HG03575 (cell line): ENCODE data around the gene ASCL5.
A peak's percentile ranks its signal among the peaks of the same experiment; 100 is the strongest.

Experiments
- ATAC-seq: cut with Tn5 transposase; IDR thresholded peaks from one replicate; pipeline ENCODE4 v1.9.1; 2021; ENCODE audit not compliant: unreplicated experiment, insufficient number of reproducible peaks, low FRiP score; ENCODE audit errors: extremely low read depth

The ASCL5 gene

DNA sequence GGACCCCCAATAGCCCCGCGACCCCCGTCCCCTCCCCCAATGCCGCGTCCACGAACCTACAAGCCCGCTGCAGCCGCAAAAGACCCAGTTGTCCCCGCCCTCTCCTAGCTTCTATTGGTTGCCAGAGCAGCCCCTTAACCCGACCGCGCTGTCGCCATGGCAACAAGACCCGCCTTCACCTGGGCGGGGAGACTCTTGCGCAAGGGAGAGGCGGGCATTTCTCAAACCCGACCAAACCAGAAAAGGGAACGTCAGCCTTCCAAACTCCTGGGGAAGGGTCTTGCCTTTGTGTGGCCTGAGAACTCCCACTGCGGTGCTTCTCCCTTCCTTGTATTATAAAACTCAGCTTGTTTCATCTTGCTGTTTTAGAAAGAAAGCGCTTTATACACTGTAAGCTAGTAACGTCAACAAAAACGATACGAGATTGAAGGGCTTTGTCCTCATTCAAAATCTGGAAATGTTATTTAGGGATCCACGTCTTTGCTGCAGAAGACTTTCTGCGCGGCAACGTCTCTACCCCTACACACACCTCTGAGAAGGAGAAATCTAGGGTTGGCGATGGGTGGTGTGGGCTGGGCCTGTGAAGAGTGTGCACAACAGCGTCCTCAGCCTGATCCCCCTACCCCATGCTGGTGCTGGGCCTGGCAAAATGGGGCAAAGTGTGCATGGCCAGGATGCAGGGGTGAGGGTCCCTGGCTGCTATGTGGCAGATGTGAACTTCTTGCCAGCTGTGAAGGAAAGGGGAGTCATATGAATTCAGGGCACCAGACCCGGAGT, 27.6 kb upstream of the ASCL5 start, which contains the start of gene TMEM9:
TMEM9 (minus strand) TSS at position 86 of the 777 bp plus-strand sequence. CDS start 551 bp downstream, outside the sequence.
- peak; percentile 77 for ATAC-seq

DNA sequence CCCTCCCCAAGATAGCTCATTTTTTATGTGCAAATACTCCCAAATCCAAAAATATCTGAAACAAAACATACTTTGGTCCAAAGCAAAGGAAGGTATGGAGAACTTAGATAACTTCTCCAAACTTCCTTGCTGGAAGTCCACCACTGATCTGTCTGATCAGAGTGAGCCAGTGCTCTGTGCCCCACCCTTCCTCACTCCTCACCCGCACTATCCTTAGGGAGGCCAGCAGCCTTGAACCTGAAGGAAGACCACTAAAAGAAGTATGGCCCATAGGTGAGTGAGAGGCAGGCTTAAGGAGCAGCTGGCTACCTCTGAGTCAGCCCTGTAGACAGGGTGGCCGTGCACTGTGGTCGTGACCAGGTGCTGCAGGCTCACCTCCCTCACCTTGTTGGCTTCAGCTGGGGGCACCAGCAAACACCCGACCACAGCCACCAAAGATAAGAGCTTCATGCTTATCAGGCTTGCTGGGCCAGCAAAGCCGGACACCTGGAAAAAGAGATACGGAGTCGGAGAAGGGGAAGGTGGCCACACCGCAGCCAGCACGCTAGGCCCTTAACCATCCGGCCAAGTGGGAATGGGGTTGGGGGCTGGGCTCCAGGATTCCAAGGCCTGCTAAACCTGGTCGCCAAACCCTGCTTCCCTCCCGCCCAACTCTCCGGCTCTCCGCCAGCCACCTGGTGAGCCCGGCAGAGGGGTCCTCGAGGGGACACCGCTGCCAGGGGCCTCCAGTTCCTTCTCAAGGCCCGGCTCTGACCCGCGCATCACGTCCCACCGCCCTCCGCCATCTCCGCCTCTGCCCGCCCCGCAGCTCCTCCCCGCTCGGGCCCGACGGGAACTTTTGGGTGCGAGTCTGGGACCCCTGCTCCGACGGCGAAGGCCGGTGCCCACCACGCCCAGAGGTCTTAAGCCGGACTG, 26.7 kb upstream of the ASCL5 start:
- ATAC-seq: peak; percentile 16

DNA sequence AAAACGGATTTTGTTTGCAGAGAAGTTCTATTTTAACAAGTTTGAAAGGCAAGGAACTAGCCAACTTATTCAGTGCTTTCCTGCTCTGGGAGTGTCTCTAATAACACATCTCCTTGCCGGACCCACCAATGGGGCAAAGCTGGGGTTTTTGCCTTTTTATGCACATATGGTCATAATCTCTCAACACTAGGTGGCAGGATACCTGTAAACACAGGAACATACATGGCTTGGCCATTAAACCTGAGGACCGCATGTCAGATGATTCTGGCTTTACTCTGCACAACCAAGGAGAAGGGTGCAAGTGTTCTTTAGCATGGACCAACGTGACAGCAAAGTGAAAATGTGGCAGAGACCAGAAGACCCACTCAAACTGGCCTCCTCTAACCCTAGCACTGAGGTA, 22.4 kb upstream of the ASCL5 start:
- ATAC-seq: no peak

DNA sequence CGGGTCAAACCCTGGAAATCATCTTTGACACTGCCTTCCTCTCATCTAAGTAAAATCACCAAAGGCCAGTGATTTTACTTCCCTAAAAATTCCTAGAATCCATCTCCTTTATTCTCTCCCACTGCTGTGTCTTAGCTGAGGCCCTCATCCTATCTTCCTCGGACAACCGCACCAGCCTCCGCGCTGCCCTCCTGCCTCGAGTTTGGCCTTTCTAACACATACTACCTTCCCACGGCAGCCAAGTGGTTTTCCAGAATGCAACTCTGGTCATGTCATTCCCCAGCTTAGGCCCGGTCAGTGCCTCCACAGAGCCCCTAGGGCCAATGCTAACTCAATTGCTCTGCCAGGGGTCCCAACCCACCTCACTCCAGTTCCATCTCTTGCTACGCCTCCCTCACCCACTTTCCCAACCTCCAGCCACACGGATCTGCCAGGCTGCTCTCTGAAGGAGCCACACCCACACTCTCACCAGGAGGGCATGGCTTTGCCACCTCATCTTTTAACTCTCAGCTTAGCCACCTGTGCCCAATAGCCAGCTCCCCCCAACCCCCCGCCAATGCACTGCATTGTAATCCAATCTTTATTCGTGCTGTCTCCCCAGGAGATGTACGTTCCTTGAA, 20.5 kb upstream of the ASCL5 start:
- ATAC-seq: no peak

DNA sequence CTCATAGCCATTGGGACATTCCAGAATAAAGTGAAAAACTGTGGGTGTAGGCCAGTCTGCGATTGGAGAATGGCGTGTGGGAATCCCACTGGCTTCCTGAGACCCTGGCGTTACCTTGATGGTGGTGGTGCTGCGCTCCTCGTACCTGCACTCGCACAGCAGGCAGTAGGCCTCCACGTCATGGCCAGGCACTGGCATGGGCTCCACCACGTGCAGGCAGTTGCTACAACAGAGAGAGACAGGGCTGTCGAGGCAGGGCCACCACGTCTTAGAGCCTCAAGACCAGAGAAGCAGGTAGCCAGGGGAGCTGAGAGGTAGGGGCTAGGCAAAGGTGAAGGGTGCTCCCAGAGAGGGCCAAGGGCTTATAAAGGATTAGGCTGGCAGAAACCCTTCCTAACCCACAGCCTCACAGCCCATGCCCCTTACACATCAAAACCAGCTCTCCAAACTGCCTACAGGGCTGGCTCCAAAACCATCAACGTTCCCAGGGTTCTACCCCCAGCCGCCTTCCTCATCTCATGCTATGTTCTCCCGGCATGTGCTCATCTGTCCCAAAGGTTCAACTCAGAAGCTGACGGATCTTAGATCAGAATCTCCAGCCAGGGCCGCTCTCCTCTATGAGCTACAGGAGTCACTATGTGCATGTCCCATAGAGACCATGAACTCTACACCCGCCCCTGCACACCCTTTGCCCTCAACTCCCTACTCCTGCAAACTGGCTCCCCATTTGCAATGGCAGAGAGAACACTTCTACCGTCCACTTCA, 19.8 kb upstream of the ASCL5 start:
- no peak for ATAC-seq

DNA sequence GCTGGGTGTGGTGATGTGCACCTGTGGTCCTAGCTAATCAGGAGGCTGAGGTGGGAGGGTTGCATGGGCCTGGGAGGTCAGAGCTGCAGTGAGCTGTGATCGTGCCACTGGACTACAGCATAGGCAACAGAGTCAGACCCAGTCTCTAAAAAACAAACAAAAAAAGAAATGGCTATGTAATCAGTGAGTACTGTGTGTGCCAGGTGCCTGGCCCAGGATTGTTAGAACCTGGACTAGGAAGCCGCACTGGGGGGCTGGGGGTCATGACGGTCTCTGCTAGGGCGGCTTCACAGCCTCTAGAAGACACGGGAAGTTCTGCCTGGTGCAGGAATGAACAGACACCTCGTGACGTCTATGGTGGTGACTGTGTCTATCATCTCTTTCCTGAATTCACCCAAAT, 18.8 kb upstream of the ASCL5 start:
- ATAC-seq: no peak

DNA sequence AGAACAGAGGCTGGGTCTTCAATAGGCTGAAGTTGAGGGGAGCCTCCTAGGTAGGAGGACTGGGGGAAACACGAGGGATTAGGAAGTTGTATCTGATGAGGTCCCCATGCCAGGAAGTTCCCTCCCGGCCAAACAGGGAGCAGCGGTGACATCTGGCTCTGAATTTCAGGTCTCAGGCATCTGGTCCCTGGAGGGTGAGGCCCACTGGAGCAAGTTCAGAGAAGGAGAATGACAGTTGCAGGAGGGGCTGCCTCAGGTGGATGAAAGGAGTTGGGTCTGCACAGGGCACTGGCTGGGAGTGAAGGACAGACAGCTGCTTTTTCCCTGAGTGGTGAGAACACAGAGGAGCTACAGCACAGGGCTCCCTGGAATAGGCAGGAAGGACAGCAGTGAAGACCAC, 18.1 kb upstream of the ASCL5 start:
- ATAC-seq: no peak

DNA sequence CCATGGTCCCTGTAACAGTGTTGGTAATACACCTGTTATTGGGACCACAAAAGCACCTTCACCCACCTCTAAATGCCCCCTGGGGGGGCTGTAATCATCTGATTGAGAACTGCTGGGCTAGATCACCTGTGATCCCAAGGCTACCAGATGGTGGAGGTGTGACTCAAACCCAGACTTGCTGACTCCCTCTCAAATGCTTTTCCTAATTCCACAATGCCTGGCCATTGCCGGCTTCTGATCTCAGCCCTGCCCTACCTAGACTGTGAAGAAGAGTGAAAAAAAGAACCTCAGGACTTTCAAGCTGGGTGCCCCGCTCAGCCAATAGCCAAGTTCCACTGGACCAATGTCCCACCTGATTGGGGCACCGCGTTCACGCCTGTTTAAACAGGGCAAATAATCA, 17.7 kb upstream of the ASCL5 start:
- no peak for ATAC-seq

DNA sequence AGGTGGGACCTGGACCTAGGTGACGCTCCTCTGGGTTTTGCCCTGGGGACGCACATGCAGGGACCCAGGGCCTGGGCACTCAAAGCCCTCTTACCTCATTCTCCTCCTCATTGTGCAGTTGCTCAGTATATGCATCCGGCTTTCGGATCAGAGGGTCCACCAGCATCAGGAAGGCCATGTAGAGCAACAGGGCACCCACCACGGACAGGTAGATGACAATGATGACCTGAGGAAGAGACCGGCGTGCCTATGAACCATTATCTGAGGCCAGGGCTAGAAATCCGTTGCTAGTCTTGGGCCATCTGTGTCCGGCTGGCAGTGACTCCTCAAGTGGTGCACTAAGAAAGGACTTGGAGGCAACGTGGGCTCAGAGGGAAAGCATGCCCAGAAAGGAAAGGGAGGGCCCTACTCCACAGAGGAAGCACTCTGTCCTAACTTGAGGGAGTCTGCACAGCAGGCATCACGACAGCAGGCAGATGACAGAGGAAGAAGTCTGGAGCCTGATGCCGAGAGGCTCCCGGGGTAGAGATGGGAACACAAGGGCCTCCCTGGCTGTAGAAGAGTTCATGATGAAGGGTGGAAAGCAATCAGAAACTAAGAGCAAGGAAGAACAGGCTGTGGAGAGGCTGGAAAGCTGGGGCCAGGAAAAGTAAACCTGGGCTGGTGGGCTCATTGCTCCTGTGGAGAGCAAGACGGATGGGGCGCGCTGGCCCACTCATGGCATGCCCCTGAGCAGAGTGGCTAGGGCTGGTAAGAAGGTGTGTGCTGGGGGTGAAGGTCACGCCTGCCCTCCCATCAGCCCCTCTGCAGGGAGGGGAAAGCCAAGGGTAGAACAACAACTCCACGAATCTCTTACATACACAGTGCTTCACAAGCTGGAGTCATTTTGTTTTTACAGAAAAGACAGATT, 17.0 kb upstream of the ASCL5 start:
- ATAC-seq: no peak

DNA sequence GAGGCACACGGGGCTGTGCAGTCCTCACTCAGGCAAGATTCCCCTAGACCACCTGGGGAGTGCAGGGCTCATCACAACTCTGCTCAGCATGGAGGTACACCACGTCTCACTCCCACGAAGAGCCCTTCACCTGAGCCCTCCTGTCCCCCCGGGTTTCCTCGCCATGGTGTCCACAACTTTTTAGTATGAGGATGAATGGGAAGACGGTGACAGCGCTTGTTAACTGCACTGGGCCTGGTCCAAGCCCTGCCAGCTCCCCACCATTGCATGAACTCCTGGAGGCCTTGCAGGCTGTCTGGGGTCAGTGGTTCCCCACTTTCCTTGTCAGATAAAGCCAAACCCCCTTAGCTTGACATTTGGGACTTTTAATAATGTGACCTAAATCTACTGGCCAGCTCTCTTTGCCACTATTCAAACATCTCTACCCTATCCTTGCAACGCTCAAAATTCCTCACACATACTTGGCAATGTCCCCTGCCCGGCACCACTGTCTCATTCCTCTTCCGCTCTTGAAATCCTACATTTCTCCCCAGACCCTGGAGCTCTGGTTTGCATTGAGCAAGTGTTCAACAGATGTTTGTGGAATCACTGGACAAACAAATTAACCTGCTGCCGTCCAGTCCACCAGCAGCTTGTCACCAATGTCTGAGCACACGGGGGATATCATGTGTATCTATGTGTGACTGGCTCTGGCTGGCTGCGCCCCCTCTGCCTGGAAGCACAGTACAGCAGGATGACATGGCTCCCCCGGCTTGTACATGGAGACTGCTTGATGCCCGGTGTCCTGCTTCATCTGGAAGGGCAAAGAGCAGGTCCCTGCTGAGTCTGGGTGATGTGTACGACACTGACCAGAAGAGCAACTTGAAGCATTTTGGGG, 16.1 kb upstream of the ASCL5 start:
- no peak for ATAC-seq

DNA sequence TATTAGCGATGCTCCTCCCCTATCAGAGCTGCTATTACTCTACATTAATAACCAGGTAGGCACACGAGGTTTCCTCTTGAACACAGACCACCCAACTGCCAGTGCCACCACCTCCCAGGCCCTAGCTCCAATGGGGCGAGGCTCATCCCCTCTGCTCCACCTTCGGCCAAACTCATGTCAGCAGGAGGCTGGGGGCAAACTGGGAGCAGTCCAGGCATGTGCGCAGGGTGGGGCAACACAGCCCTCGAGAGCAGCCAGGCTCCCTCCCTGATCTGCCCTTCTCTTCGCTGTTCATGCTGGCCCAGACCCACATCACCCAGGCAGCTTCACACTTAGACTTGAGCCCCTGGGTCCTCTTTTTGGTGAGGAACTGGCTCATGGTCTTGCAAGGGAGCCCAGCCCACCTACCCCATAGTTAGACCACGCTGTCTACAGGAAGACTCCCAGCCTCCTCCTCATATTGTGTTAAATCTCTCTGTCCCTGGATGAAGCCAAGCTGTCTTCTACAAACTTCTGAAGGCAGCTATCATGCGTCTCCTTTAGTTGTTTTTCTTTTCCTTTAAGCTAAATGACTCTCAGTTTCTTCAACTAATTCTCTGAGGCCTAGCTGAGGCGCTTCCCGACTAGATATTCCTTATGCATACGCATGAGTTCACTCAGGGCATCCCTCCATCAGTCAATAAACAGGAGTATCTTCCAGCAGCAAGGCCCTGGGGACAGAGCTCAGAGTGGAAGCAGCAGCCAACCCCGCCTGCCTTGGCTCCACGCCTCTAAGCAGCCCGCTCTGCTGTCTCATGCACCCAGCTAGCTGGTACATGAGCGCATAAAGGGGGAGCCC, 15.2 kb upstream of the ASCL5 start:
- ATAC-seq: no peak

DNA sequence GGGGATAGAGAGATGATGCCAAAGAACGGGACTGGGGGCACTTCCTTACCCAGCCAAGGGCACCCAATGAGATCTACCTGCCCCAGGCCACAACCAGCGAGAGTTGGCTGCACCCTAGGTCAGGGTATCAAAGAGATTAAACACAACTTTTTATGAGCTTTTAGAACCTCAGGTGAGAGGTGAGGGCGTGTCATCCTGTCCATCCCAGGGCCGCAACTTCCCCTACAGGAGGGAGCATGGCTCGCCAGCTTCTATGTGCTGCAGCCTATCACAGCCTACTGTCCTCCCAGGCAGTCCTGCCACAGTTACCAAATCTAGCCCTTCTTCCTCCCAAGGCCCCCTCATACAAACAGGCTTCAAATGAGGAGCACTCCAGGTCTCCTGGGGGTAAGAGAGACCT, 14.4 kb upstream of the ASCL5 start:
- no peak for ATAC-seq

DNA sequence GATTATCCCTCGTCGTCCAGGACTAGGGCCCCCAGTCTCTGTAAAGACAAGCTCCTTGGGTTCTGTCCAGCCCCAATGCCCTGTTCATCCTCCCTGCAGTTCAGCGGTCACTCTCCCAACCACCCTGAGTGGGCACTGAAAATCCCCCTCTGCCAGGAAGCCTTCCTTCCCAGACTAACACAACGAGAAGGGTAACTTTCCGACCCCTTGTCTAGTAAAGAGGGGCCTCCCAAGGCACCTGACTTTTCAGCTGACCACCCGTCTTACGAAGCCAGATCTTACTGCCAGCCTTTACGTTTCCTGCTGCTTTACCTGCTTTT, 13.9 kb upstream of the ASCL5 start:
- ATAC-seq: no peak

DNA sequence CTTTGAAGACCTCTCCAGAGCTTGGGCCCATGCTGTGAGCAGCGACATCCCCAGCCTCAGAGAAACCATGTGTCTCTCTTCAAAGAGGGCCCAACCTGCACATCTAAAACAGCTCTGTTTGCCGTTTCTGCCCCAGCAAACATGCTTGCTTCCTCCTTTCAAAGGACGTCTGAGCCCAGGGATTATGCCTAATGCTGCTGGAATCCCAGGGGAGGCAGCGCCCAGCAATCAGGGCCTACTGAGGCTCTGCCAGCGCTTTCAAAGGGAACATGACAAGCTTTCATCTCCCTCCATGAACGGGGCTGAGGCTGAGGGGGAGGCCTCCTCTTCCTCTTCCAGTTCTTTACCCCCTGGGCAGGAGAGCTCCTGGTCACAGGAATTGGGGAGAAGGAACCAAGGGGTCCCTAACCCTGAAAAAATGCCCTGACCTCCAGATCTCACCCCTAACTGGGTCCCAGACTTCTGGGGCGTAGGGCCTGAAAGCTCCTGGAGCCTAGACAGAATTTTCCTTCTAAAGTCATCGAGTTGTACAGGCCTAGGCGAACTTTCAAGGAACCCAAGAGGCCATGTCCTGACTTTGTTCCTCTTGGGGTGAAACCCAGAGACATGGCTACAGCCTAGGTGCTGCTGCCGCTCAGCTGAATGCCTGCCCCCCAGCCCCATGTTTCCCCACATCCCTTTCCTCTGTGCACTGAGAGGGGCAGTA, 13.4 kb upstream of the ASCL5 start:
- no peak for ATAC-seq

DNA sequence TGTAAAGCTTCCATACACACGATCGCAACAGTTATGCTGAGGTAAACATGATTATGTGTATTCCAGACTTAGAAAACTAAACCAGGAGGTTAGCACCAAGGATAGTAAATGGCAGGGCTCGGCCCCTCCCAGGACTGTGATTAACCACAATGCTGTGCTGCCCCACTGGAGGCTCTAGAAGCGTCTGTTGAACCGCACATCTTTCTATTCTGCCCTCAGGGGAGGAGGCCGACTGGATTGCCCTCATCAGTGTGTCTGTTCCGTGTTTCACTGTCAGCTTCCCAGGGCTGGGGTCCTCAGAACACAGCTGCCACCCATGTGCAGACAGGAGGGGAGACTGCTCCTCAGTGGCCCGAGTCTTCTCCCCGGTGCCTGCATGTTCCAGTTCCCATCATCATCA, 12.8 kb upstream of the ASCL5 start:
- no peak for ATAC-seq

DNA sequence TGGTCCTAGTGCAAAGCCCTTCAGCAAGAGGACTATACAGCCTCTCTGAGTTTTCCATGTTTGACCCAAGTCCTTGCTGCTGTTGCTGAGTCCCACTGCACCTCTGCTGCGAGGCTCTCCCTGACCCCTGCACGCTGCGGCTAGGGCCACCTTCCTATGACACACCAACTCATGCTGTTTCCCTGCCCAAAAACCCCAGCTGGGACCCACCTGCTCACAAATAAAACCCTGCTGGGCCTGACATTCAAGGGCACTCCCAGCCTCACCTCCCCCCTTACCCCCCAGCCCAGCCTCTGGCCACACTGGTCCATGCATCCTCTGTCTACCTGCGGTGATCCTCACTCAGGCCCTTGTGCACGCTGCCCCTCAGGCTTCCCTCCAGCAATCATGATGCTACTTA, 12.3 kb upstream of the ASCL5 start:
- ATAC-seq: no peak
